Epithelial cell of umbilical artery (primary cell): Measurements from ENCODE around the gene GPATCH2. TPM values are rescaled to one million over a fixed set of nuclear protein-coding genes. Genes with fewer than 3 reads are reported as not detected.

Experiments
- total RNA-seq: library from RNA; depleted of rRNA; stranded (reverse); fragments of >200 nt; gene quantifications from 2 replicates; pipeline ENCODE4 v1.2.3, GENCODE V29; 2014

Gene GPATCH2
- 16.9 and 24.5 TPM in 2 replicates for total RNA-seq

DNA sequence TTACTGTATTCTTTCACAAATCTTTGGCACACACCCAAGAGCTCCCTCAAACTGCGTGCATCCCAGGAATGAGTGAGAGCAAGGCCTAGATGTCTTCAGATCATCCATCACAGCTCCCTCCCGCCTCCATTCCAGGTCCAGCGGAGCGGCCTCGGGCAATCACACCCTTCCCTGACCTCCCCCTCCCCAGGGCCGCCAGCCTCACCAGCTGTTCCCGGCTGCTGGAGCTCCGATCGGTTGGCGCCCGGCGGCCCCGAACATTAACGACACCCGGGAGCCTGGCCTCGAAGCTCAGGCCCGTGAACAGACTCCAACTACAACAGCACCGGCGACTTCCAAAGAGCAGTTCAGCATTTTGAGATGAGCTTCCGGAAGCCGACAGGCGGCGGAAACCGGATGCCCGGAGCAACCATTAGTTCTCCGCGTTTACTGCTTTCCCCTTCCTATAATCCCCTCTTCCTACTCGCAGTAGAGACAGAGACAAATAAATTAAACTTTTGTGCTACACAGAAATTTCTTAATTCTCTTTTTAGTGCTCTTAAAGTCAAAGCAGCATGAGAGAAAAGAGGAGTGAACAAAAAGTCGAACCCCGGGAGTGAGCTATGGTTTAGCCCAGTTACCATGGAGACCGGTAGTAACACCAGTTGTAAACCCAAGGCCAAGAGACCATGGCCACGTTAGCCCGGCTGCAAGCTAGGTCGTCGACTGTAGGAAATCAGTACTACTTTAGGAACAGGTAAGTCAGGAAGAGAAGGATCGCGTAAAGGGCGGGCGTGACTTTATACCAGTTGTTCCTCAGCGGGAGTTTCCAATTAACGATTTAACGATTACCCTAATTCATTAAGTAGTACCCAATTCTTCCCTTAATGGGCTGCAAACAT is at the start of gene GPATCH2, which contains the start of gene SPATA17:
Gene GPATCH2 (minus strand): TSS at position 380 of the 881 bp plus-strand sequence. CDS start 119 bp downstream, at position 261.
Gene SPATA17 (plus strand): TSS at position 634 of the 881 bp plus-strand sequence. CDS start 35 bp downstream, at position 669.

Other genes starting within 250 kb of the GPATCH2 start
- gene SPATA17, start 254 bp upstream of the GPATCH2 start, total RNA-seq, result under 0.01 TPM in 1 of 2 replicates, not detected in the other